Measurements from ENCODE around the gene LRRC45.

The LRRC45 gene

GRCh38 chr17:82000803-82001570 lies 22.1 kb upstream of the LRRC45 start:
- H3K36me3 ChIP-seq (ENCODE audit: control insufficient read depth in 2 of 2, insufficient read depth in 2 of 2, low read length in 2 of 2), result peaks cover 0 to 2% of the 10 kb centered on the region in 2 donors
- no peaks in the 10 kb centered on the region for H3K4me1 ChIP-seq (ENCODE audit: control insufficient read depth in 2 of 2, insufficient read depth in 2 of 2, low read length in 2 of 2)
- no peak overlapping the region for H3K9ac ChIP-seq (ENCODE audit: low read depth in 1 of 2, low read length in 2 of 2)
- H3K9me3 ChIP-seq (ENCODE audit: control insufficient read depth in 2 of 2, low read length in 2 of 2), result no peaks in the 10 kb centered on the region
- H3K27me3 ChIP-seq (ENCODE audit: control insufficient read depth in 2 of 2, insufficient read depth in 2 of 2, low read length in 2 of 2), result no peaks in the 10 kb centered on the region
- H3K27ac ChIP-seq (ENCODE audit: low read depth in 2 of 2, low read length in 2 of 2), result no peak overlapping the region
- no peak overlapping the region for H3K4me3 ChIP-seq (ENCODE audit: low read length in 2 of 2)

GRCh38 chr17:82001571-82002056 lies 21.5 kb upstream of the LRRC45 start:
- H3K36me3 ChIP-seq (ENCODE audit: control insufficient read depth in 2 of 2, insufficient read depth in 2 of 2, low read length in 2 of 2), result peaks cover 0 to 2% of the 10 kb centered on the region in 2 donors
- H3K9me3 ChIP-seq (ENCODE audit: control insufficient read depth in 2 of 2, low read length in 2 of 2), result no peaks in the 10 kb centered on the region
- no peak overlapping the region for H3K9ac ChIP-seq (ENCODE audit: low read depth in 1 of 2, low read length in 2 of 2)

GRCh38 chr17:82003411-82004381 lies 19.4 kb upstream of the LRRC45 start:
- Histone ChIP-seq H3K4me3 (ENCODE audit: low read length in 2 of 2) (no peak overlapping the region), H3K9me3 (ENCODE audit: control insufficient read depth in 2 of 2, low read length in 2 of 2) (no peaks in the 10 kb centered on the region), H3K36me3 (ENCODE audit: control insufficient read depth in 2 of 2, insufficient read depth in 2 of 2, low read length in 2 of 2) (no peaks in the 10 kb centered on the region), H3K4me1 (ENCODE audit: control insufficient read depth in 2 of 2, insufficient read depth in 2 of 2, low read length in 2 of 2) (no peaks in the 10 kb centered on the region), H3K9ac (ENCODE audit: low read depth in 1 of 2, low read length in 2 of 2) (no peak overlapping the region), H3K27ac (ENCODE audit: low read depth in 2 of 2, low read length in 2 of 2) (no peak overlapping the region), H3K27me3 (ENCODE audit: control insufficient read depth in 2 of 2, insufficient read depth in 2 of 2, low read length in 2 of 2) (no peaks in the 10 kb centered on the region)

More at GRCh38 chr17:82001571-82002056, 21.5 kb upstream of the LRRC45 start:
- Histone ChIP-seq H3K27ac (ENCODE audit: low read depth in 2 of 2, low read length in 2 of 2) (no peak overlapping the region), H3K4me3 (ENCODE audit: low read length in 2 of 2) (no peak overlapping the region), H3K27me3 (ENCODE audit: control insufficient read depth in 2 of 2, insufficient read depth in 2 of 2, low read length in 2 of 2) (no peaks in the 10 kb centered on the region), H3K4me1 (ENCODE audit: control insufficient read depth in 2 of 2, insufficient read depth in 2 of 2, low read length in 2 of 2) (no peaks in the 10 kb centered on the region)

GRCh38 chr17:82004517-82005455 lies 18.3 kb upstream of the LRRC45 start:
- Histone ChIP-seq H3K27me3 (ENCODE audit: control insufficient read depth in 2 of 2, insufficient read depth in 2 of 2, low read length in 2 of 2) (no peaks in the 10 kb centered on the region), H3K4me1 (ENCODE audit: control insufficient read depth in 2 of 2, insufficient read depth in 2 of 2, low read length in 2 of 2) (no peaks in the 10 kb centered on the region), H3K4me3 (ENCODE audit: low read length in 2 of 2) (no peak overlapping the region), H3K9me3 (ENCODE audit: control insufficient read depth in 2 of 2, low read length in 2 of 2) (no peaks in the 10 kb centered on the region), H3K27ac (ENCODE audit: low read depth in 2 of 2, low read length in 2 of 2) (no peak overlapping the region), H3K9ac (ENCODE audit: low read depth in 1 of 2, low read length in 2 of 2) (no peak overlapping the region), H3K36me3 (ENCODE audit: control insufficient read depth in 2 of 2, insufficient read depth in 2 of 2, low read length in 2 of 2) (no peaks in the 10 kb centered on the region)

- H3K27me3 ChIP-seq (ENCODE audit: control insufficient read depth in 2 of 2, insufficient read depth in 2 of 2, low read length in 2 of 2), result no peaks in the 10 kb centered on the region
- H3K9ac ChIP-seq (ENCODE audit: low read depth in 1 of 2, low read length in 2 of 2), result no peak overlapping the region
- H3K27ac ChIP-seq (ENCODE audit: low read depth in 2 of 2, low read length in 2 of 2), result no peak overlapping the region
- H3K4me1 ChIP-seq (ENCODE audit: control insufficient read depth in 2 of 2, insufficient read depth in 2 of 2, low read length in 2 of 2), result no peaks in the 10 kb centered on the region
- no peaks in the 10 kb centered on the region for H3K9me3 ChIP-seq (ENCODE audit: control insufficient read depth in 2 of 2, low read length in 2 of 2)
- no peak overlapping the region for H3K4me3 ChIP-seq (ENCODE audit: low read length in 2 of 2)
- no peaks in the 10 kb centered on the region for H3K36me3 ChIP-seq (ENCODE audit: control insufficient read depth in 2 of 2, insufficient read depth in 2 of 2, low read length in 2 of 2)
These were observed 17.3 kb upstream of the LRRC45 start for GRCh38 chr17:82005701-82006348.

GRCh38 chr17:82006468-82007227 lies 16.5 kb upstream of the LRRC45 start:
- Histone ChIP-seq H3K4me1 (ENCODE audit: control insufficient read depth in 2 of 2, insufficient read depth in 2 of 2, low read length in 2 of 2) (no peaks in the 10 kb centered on the region), H3K4me3 (ENCODE audit: low read length in 2 of 2) (no peak overlapping the region), H3K9ac (ENCODE audit: low read depth in 1 of 2, low read length in 2 of 2) (no peak overlapping the region), H3K9me3 (ENCODE audit: control insufficient read depth in 2 of 2, low read length in 2 of 2) (no peaks in the 10 kb centered on the region), H3K27me3 (ENCODE audit: control insufficient read depth in 2 of 2, insufficient read depth in 2 of 2, low read length in 2 of 2) (no peaks in the 10 kb centered on the region), H3K27ac (ENCODE audit: low read depth in 2 of 2, low read length in 2 of 2) (no peak overlapping the region), H3K36me3 (ENCODE audit: control insufficient read depth in 2 of 2, insufficient read depth in 2 of 2, low read length in 2 of 2) (no peaks in the 10 kb centered on the region)

GRCh38 chr17:82007228-82007494 lies 15.9 kb upstream of the LRRC45 start:
- no peak overlapping the region for H3K4me3 ChIP-seq (ENCODE audit: low read length in 2 of 2)
- H3K4me1 ChIP-seq (ENCODE audit: control insufficient read depth in 2 of 2, insufficient read depth in 2 of 2, low read length in 2 of 2), result no peaks in the 10 kb centered on the region
- no peaks in the 10 kb centered on the region for H3K27me3 ChIP-seq (ENCODE audit: control insufficient read depth in 2 of 2, insufficient read depth in 2 of 2, low read length in 2 of 2)
- H3K27ac ChIP-seq (ENCODE audit: low read depth in 2 of 2, low read length in 2 of 2), result no peak overlapping the region
- no peak overlapping the region for H3K9ac ChIP-seq (ENCODE audit: low read depth in 1 of 2, low read length in 2 of 2)
- H3K9me3 ChIP-seq (ENCODE audit: control insufficient read depth in 2 of 2, low read length in 2 of 2), result no peaks in the 10 kb centered on the region
- no peaks in the 10 kb centered on the region for H3K36me3 ChIP-seq (ENCODE audit: control insufficient read depth in 2 of 2, insufficient read depth in 2 of 2, low read length in 2 of 2)

GRCh38 chr17:82007495-82008257 lies 15.4 kb upstream of the LRRC45 start:
- Histone ChIP-seq H3K9ac (ENCODE audit: low read depth in 1 of 2, low read length in 2 of 2) (no peak overlapping the region), H3K36me3 (ENCODE audit: control insufficient read depth in 2 of 2, insufficient read depth in 2 of 2, low read length in 2 of 2) (no peaks in the 10 kb centered on the region), H3K27ac (ENCODE audit: low read depth in 2 of 2, low read length in 2 of 2) (no peak overlapping the region), H3K27me3 (ENCODE audit: control insufficient read depth in 2 of 2, insufficient read depth in 2 of 2, low read length in 2 of 2) (no peaks in the 10 kb centered on the region), H3K9me3 (ENCODE audit: control insufficient read depth in 2 of 2, low read length in 2 of 2) (no peaks in the 10 kb centered on the region), H3K4me1 (ENCODE audit: control insufficient read depth in 2 of 2, insufficient read depth in 2 of 2, low read length in 2 of 2) (no peaks in the 10 kb centered on the region), H3K4me3 (ENCODE audit: low read length in 2 of 2) (no peak overlapping the region)
